WERI-Rb-1 (cell line): Measurements from ENCODE around the gene ABHD12.

Experiments
- DNase-seq: peaks from one replicate; pipeline ENCODE4 v3.0.0-alpha.2; 2020
- H3K27ac ChIP-seq: fragments of 250-450 bp; sonication (Bioruptor Pico); 2 replicates; pipeline ENCODE4 v1.5.1; 2020; ENCODE audit warnings: mild to moderate bottlenecking, moderate library complexity
- H3K27me3 ChIP-seq: fragments of 250-450 bp; sonication (Bioruptor Pico); 2 replicates; pipeline ENCODE4 v1.5.1; 2021; ENCODE audit warnings: mild to moderate bottlenecking, low read depth, moderate library complexity; ENCODE audit not compliant: insufficient read depth, severe bottlenecking
- H3K36me3 ChIP-seq: fragments of 250-450 bp; sonication (Bioruptor Pico); 2 replicates; pipeline ENCODE4 v1.5.1; 2020; ENCODE audit warnings: mild to moderate bottlenecking, moderate library complexity
- H3K4me3 ChIP-seq: 2 replicates; pipeline ENCODE4 v1.5.1; 2011; ENCODE audit warnings: low read depth, mild to moderate bottlenecking, control low read depth, low read length
- H3K9me3 ChIP-seq: fragments of 250-450 bp; sonication (Bioruptor Pico); 2 replicates; pipeline ENCODE4 v1.5.1; 2021; ENCODE audit warnings: mild to moderate bottlenecking, moderate library complexity; ENCODE audit not compliant: severe bottlenecking
- TF ChIP-seq, protein P1 (sequence below): IDR thresholded peaks from 2 replicates; pipeline ENCODE4 v1.5.1; 2011; ENCODE audit warnings: low read depth, mild to moderate bottlenecking, control low read depth, inconsistent platforms, low read length

ABHD12 gene

DNA sequence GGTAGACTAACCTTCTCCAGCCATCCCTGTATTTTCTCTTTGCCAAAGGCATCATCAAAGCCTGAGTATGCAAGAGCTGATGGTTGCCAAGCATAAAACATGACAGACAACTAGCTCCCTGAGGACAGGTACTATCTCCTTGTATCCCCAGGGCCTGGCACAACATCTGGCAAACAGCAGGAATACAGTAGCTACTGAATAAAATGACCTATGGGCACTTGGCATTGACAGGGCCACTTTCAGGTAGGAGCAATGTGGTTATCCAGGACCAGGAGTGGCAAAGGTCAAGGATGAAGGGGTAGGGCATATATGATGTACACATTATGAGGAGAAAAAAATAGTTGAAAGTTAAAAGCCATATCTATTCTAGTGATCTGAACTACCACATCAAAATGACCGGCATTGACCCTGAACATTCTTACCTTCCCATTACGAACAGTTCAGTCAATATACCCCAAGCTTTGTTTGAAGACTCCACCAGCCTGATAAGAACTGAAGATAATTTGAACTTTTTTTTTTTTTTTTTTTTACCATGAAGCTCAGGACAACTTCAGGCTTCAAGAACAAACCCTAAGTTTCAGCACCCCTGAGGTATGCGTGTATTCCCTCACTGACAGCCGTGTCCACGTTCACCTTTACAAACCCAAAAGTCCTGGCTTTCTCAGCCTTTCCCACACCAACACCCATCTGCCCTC, 12.3 kb downstream of the ABHD12 start:
- no peaks in the 10 kb centered on the region for H3K9me3 ChIP-seq
- no peak for DNase-seq
- no peak overlapping the region for H3K27ac ChIP-seq
- TF ChIP-seq, protein P1, sequence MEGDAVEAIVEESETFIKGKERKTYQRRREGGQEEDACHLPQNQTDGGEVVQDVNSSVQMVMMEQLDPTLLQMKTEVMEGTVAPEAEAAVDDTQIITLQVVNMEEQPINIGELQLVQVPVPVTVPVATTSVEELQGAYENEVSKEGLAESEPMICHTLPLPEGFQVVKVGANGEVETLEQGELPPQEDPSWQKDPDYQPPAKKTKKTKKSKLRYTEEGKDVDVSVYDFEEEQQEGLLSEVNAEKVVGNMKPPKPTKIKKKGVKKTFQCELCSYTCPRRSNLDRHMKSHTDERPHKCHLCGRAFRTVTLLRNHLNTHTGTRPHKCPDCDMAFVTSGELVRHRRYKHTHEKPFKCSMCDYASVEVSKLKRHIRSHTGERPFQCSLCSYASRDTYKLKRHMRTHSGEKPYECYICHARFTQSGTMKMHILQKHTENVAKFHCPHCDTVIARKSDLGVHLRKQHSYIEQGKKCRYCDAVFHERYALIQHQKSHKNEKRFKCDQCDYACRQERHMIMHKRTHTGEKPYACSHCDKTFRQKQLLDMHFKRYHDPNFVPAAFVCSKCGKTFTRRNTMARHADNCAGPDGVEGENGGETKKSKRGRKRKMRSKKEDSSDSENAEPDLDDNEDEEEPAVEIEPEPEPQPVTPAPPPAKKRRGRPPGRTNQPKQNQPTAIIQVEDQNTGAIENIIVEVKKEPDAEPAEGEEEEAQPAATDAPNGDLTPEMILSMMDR = no peak
- H3K27me3 ChIP-seq = no peaks in the 10 kb centered on the region
- no peak overlapping the region for H3K4me3 ChIP-seq
- peaks cover 17% of the 10 kb centered on the region for H3K36me3 ChIP-seq

DNA sequence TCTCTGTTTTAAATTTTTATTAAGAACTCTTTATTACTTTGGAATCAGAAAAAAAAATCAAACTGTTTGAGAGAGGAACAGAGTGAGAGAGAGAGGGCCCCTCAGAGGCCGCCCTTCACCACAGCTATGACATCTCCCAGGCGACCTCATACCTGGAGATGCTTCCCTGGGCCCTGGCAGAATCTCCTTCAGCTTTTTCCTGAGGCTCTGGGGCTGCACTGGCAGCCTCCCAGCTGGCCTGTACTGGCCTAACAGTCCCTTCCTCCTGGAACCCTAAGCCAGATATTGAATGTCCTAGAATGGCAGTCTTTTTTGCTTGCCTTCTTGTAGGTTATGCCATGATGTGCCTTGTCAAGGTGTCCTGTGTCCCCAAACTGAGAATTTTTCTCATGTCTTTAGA, 13.7 kb downstream of the ABHD12 start:
- Histone ChIP-seq H3K4me3 (no peak overlapping the region), H3K9me3 (no peaks in the 10 kb centered on the region), H3K27me3 (no peaks in the 10 kb centered on the region), H3K27ac (no peak overlapping the region), H3K36me3 (peaks cover 14% of the 10 kb centered on the region)
- TF ChIP-seq, protein P1 = no peak
- DNase-seq = no peak

DNA sequence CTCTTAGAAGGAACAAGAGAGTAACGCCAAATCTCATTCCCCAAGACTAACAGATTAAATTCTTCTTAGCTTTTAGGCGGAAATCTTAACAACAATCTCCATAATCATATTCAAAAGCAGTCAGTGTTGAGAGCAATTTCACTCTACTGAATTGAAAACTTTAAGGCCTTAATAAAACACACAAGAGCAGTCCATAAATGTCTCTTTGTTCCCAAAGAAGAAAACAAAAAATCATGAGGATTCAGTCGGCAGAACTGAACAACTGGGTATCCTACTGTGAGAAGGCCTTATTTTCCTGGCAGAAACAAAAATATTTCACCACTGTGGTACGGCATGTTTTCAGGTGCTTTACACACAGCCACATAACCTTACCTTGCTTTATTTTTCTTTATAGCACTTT, 14.4 kb downstream of the ABHD12 start:
- Histone ChIP-seq H3K36me3 (peaks cover 11% of the 10 kb centered on the region; the same call in 1 of the 2 replicates), H3K27ac (no peak overlapping the region), H3K4me3 (no peak overlapping the region), H3K9me3 (no peaks in the 10 kb centered on the region), H3K27me3 (no peaks in the 10 kb centered on the region)
- TF ChIP-seq, protein P1 = no peak
- DNase-seq = no peak

DNA sequence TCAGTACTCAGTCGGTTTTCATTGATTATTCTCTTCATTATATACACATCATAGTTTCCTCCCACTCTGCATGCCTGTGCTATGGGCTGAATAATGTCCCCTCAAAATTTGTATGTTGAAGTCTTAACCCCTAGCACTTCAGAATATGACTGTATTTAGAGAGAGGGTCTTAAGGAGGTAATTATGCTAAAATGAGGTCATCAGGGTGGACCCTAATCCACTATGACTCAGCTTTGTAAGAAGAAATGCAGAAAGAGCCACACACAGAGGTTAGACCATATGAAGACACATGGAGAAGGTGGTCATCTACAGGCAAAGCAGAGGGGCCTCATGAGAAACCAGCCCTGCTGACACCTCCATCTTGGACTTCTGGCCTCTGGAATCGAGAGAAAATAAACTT, 15.8 kb downstream of the ABHD12 start:
- Histone ChIP-seq H3K27ac (no peak overlapping the region), H3K4me3 (no peak overlapping the region), H3K36me3 (peaks cover 7% of the 10 kb centered on the region; the same call in 1 of the 2 replicates), H3K27me3 (no peaks in the 10 kb centered on the region), H3K9me3 (no peaks in the 10 kb centered on the region)
- DNase-seq = no peak
- TF ChIP-seq, protein P1 = no peak

DNA sequence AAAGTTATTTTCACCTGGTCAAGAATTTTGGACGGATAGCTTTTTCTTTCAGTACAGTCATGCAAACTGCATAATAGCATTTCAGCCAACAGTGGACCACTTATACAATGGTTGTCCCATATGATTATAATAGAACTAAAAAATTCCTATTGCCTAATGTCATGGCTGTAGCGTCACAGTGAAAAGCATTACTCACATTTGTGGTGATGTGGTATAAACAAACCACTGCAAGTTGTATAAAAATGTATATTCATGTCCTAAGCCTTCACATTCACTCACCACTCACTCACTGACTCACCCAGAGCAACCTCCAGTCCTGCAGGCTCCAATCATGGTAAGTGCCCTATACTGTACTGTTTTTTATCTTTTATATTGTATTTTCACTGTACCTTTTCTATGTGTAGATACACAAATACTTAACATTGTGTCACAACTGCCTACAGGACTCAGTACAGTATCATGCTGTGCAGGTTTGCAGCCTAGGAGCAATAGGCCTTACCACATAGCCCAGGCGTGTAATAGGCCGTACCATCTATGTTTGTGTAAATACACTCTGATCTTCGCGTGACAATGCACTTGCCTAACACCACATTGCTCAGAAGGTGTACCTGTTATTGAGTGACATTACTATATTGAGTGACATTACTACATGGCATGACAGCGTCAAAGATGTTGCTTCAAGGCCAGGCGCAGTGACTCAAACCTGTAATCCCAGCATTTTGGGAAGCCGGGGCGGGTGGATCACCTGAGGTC, 17.9 kb downstream of the ABHD12 start:
- H3K36me3 ChIP-seq = peaks cover 7% of the 10 kb centered on the region; the same call in 1 of the 2 replicates
- TF ChIP-seq, protein P1 = no peak
- no peaks in the 10 kb centered on the region for H3K9me3 ChIP-seq
- no peak overlapping the region for H3K4me3 ChIP-seq
- no peak for DNase-seq
- no peak overlapping the region for H3K27ac ChIP-seq
- no peaks in the 10 kb centered on the region for H3K27me3 ChIP-seq
